A549 treated with DMSO at 1 μM for 4 hours (cell line): ENCODE data around the gene AP4S1. TPM values are rescaled to one million over a fixed set of nuclear protein-coding genes. Genes with fewer than 3 reads are reported as not detected.

ENCODE experiments used
- total RNA-seq: library from RNA; stranded (reverse); fragments of 200-300 nt; extraction: Qiagen RNA extraction; gene quantifications from 5 replicates; pipeline ENCODE4 v1.2.3, GENCODE V29; 2022; ENCODE audit warnings: low read depth

AP4S1 gene
- total RNA-seq: 8.9 to 12.6 TPM (median 10.1 TPM) in 5 replicates

GRCh38 chr14:31025367-31026076, at the start of gene AP4S1:
AP4S1 (plus strand) TSS chr14:31025649; CDS start chr14:31066197, 40,548 bp downstream.

GRCh38 chr14:31026077-31026449, 614 bp downstream of the AP4S1 start, which contains the start of gene STRN3:
STRN3 (minus strand) TSS chr14:31026379; CDS start chr14:31026185, 194 bp downstream.

Other genes starting within 250 kb of the AP4S1 start
- gene COCH, start 151.1 kb upstream of the AP4S1 start, total RNA-seq: 22.5 to 27.7 TPM (median 26.0 TPM) in 5 replicates
- gene STRN3, start 730 bp downstream of the AP4S1 start, total RNA-seq: 16.2 to 19.5 TPM (median 16.8 TPM) in 5 replicates
- gene HECTD1, start 182.1 kb downstream of the AP4S1 start, total RNA-seq: 62.7 to 76.9 TPM (median 70.1 TPM) in 5 replicates